Measurements from ENCODE around the gene CCDC190. TPM values are rescaled to one million over a fixed set of nuclear protein-coding genes. Genes with fewer than 3 reads are reported as not detected.
A peak's percentile ranks its signal among the peaks of the same experiment; 100 is the strongest.

The CCDC190 gene
- total and polyA plus RNA-seq, 4 donors, result 0.14 to 4.8 (median 0.20) TPM; not detected in 1

DNA sequence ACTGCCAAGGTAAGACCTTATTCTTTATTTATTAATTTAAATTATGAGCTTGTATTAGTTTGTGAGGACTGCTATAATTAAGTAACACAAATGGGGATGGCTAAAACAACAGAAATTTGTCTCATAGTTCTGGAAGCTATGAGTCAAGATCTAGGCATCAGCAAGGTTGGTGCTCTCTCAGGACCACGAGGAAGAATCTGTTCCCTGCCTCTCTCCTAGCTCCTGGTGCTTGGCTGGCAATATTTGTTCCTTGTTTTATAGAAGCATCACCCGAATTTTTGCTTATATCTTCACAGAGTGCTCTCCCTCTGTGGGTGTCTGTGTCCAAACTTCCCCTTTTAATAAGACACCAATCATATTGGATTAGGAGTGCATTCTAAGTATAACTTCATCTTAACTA lies 41.4 kb upstream of the CCDC190 start:
- WGBS (ENCODE audit: insufficient coverage), result 86% methylated on average over 1 of the region's 2 CpGs
- no peak overlapping the region for H3K27ac ChIP-seq (ENCODE audit: low read depth, low read length)

GRCh38 chr1:162901243-162901642 lies 40.3 kb upstream of the CCDC190 start:
- H3K36me3 ChIP-seq (ENCODE audit: control insufficient read depth, insufficient read depth, low read length), result no peaks in the 10 kb centered on the region
- H3K27ac ChIP-seq (ENCODE audit: low read depth, low read length), result no peak overlapping the region
- no peaks in the 10 kb centered on the region for H3K27me3 ChIP-seq (ENCODE audit: control insufficient read depth, insufficient read depth, low read length)
- no peak overlapping the region for H3K4me3 ChIP-seq (ENCODE audit: low read depth, low read length)
- H3K4me1 ChIP-seq (ENCODE audit: control insufficient read depth, insufficient read depth, low read length), result no peaks in the 10 kb centered on the region
- no peak for DNase-seq (ENCODE audit: low read depth in 4 of 6, low spot score in 6 of 6)
- WGBS (ENCODE audit: insufficient coverage), result no CpG with 5 or more reads among the region's 1 CpG
- no peaks in the 10 kb centered on the region for H3K9me3 ChIP-seq (ENCODE audit: control insufficient read depth, insufficient read depth, low read length)

More for the DNA sequence above, 41.4 kb upstream of the CCDC190 start:
- DNase-seq (ENCODE audit: low read depth in 4 of 6, low spot score in 6 of 6), result no peak
- H3K27me3 ChIP-seq (ENCODE audit: control insufficient read depth, insufficient read depth, low read length), result no peaks in the 10 kb centered on the region
- no peak overlapping the region for H3K4me3 ChIP-seq (ENCODE audit: low read depth, low read length)
- no peaks in the 10 kb centered on the region for H3K4me1 ChIP-seq (ENCODE audit: control insufficient read depth, insufficient read depth, low read length)
- no peaks in the 10 kb centered on the region for H3K9me3 ChIP-seq (ENCODE audit: control insufficient read depth, insufficient read depth, low read length)
- no peaks in the 10 kb centered on the region for H3K36me3 ChIP-seq (ENCODE audit: control insufficient read depth, insufficient read depth, low read length)

DNA sequence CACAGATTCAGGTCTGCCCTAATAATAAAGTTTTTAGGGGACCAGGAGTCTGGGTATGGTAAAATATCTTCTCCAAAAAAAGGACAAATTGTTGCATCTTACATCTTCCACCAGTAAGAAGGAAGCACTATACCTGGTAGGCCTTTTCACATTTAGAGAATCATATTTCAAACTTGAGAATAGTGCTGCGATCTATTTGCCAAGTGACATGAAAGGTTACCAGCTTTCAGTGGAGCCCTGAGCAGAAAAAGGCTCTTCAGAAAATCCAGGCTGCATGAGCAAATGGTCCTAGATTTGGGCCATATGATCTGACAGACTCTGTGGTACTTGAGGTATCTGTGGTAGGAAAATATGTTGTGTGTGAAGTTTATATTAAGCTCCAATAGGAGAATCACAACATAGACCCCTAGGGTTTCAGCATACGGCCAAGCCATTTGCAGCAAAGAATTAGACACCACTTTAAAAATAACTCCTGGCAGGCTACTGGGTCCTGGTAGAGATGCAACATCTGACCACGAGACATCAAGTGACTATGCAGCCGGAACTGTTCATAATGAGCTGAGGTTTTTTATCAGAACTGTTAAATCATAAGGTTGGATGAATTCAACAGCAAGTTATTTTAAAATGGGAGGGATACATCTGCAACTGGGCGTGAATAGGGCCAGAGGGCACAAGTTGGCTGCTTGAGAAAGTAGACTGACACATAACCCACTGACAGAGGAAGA lies 38.6 kb upstream of the CCDC190 start:
- no peak for DNase-seq (ENCODE audit: low read depth in 4 of 6, low spot score in 6 of 6)
- Histone ChIP-seq H3K27ac (ENCODE audit: low read depth, low read length) (no peak overlapping the region), H3K4me3 (ENCODE audit: low read depth, low read length) (no peak overlapping the region), H3K9me3 (ENCODE audit: control insufficient read depth, insufficient read depth, low read length) (no peaks in the 10 kb centered on the region), H3K27me3 (ENCODE audit: control insufficient read depth, insufficient read depth, low read length) (no peaks in the 10 kb centered on the region), H3K4me1 (ENCODE audit: control insufficient read depth, insufficient read depth, low read length) (no peaks in the 10 kb centered on the region), H3K36me3 (ENCODE audit: control insufficient read depth, insufficient read depth, low read length) (no peaks in the 10 kb centered on the region)
- 88% methylated on average over 4 of the region's 5 CpGs for WGBS (ENCODE audit: insufficient coverage)

DNA sequence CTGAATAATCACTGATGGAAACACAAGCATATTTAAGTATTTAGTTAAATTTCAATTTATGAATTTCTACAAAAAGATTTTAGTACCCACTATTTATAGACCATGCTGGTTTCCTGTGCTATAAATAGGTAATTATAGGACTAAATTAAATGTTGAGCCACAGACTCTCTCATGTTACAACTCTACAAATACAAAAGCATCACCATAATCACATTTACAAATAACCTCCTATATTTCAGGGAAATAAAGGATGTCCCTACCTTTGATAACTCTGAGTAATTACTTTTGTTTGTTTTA lies 32.6 kb upstream of the CCDC190 start:
- H3K4me1 ChIP-seq (ENCODE audit: control insufficient read depth, insufficient read depth, low read length), result no peaks in the 10 kb centered on the region
- no peaks in the 10 kb centered on the region for H3K9me3 ChIP-seq (ENCODE audit: control insufficient read depth, insufficient read depth, low read length)
- no peaks in the 10 kb centered on the region for H3K27me3 ChIP-seq (ENCODE audit: control insufficient read depth, insufficient read depth, low read length)
- H3K27ac ChIP-seq (ENCODE audit: low read depth, low read length), result no peak overlapping the region
- no peak for DNase-seq (ENCODE audit: low read depth in 4 of 6, low spot score in 6 of 6)
- H3K4me3 ChIP-seq (ENCODE audit: low read depth, low read length), result no peak overlapping the region
- H3K36me3 ChIP-seq (ENCODE audit: control insufficient read depth, insufficient read depth, low read length), result no peaks in the 10 kb centered on the region

- Histone ChIP-seq H3K27me3 (ENCODE audit: control insufficient read depth, insufficient read depth, low read length) (no peaks in the 10 kb centered on the region), H3K4me3 (ENCODE audit: low read depth, low read length) (no peak overlapping the region), H3K4me1 (ENCODE audit: control insufficient read depth, insufficient read depth, low read length) (no peaks in the 10 kb centered on the region), H3K27ac (ENCODE audit: low read depth, low read length) (no peak overlapping the region), H3K9me3 (ENCODE audit: control insufficient read depth, insufficient read depth, low read length) (no peaks in the 10 kb centered on the region), H3K36me3 (ENCODE audit: control insufficient read depth, insufficient read depth, low read length) (no peaks in the 10 kb centered on the region)
- no peak for DNase-seq (ENCODE audit: low read depth in 4 of 6, low spot score in 6 of 6)
- no CpG with 5 or more reads among the region's 5 CpGs for WGBS (ENCODE audit: insufficient coverage)
These were observed 32.1 kb upstream of the CCDC190 start for GRCh38 chr1:162892906-162893611.

DNA sequence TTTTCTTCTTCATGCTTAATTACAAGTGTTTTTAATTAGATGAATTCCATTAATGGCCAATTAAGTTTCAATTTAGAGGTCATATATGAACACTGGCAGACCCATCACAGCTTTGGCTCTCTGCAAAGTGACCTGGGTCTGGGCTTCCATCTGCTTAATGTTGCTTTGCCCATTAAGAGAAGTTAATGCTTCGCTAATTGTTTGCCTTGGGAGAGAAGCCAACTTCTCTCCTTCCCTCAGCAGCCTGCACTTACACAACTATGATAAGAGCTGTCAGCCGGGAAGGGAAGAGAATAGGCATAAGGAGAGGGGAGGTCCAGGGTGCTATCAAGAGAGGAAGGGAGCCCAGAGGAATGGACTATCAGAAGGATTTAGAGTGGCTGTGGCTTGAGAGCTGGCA lies 29.0 kb upstream of the CCDC190 start:
- Histone ChIP-seq H3K36me3 (ENCODE audit: control insufficient read depth, insufficient read depth, low read length) (no peaks in the 10 kb centered on the region), H3K9me3 (ENCODE audit: control insufficient read depth, insufficient read depth, low read length) (no peaks in the 10 kb centered on the region), H3K4me1 (ENCODE audit: control insufficient read depth, insufficient read depth, low read length) (no peaks in the 10 kb centered on the region), H3K4me3 (ENCODE audit: low read depth, low read length) (no peak overlapping the region), H3K27me3 (ENCODE audit: control insufficient read depth, insufficient read depth, low read length) (no peaks in the 10 kb centered on the region), H3K27ac (ENCODE audit: low read depth, low read length) (no peak overlapping the region)
- no CpG with 5 or more reads among the region's 2 CpGs for WGBS (ENCODE audit: insufficient coverage)
- DNase-seq (ENCODE audit: low read depth in 4 of 6, low spot score in 6 of 6), result peak in 2 of 6 donors; percentile 15 to 80

GRCh38 chr1:162886705-162887104 lies 25.7 kb upstream of the CCDC190 start:
- H3K27ac ChIP-seq (ENCODE audit: low read depth, low read length), result no peak overlapping the region
- H3K36me3 ChIP-seq (ENCODE audit: control insufficient read depth, insufficient read depth, low read length), result no peaks in the 10 kb centered on the region
- no peaks in the 10 kb centered on the region for H3K27me3 ChIP-seq (ENCODE audit: control insufficient read depth, insufficient read depth, low read length)
- no CpG with 5 or more reads among the region's 2 CpGs for WGBS (ENCODE audit: insufficient coverage)
- no peaks in the 10 kb centered on the region for H3K9me3 ChIP-seq (ENCODE audit: control insufficient read depth, insufficient read depth, low read length)
- H3K4me3 ChIP-seq (ENCODE audit: low read depth, low read length), result no peak overlapping the region
- DNase-seq (ENCODE audit: low read depth in 4 of 6, low spot score in 6 of 6), result no peak
- no peaks in the 10 kb centered on the region for H3K4me1 ChIP-seq (ENCODE audit: control insufficient read depth, insufficient read depth, low read length)

GRCh38 chr1:162885265-162885664 lies 24.3 kb upstream of the CCDC190 start:
- H3K4me1 ChIP-seq (ENCODE audit: control insufficient read depth, insufficient read depth, low read length), result no peaks in the 10 kb centered on the region
- no peaks in the 10 kb centered on the region for H3K36me3 ChIP-seq (ENCODE audit: control insufficient read depth, insufficient read depth, low read length)
- H3K4me3 ChIP-seq (ENCODE audit: low read depth, low read length), result no peak overlapping the region
- no peak for DNase-seq (ENCODE audit: low read depth in 4 of 6, low spot score in 6 of 6)
- no peaks in the 10 kb centered on the region for H3K9me3 ChIP-seq (ENCODE audit: control insufficient read depth, insufficient read depth, low read length)
- no peaks in the 10 kb centered on the region for H3K27me3 ChIP-seq (ENCODE audit: control insufficient read depth, insufficient read depth, low read length)
- H3K27ac ChIP-seq (ENCODE audit: low read depth, low read length), result no peak overlapping the region
- WGBS (ENCODE audit: insufficient coverage), result 60% methylated on average over 1 of the region's 3 CpGs

DNA sequence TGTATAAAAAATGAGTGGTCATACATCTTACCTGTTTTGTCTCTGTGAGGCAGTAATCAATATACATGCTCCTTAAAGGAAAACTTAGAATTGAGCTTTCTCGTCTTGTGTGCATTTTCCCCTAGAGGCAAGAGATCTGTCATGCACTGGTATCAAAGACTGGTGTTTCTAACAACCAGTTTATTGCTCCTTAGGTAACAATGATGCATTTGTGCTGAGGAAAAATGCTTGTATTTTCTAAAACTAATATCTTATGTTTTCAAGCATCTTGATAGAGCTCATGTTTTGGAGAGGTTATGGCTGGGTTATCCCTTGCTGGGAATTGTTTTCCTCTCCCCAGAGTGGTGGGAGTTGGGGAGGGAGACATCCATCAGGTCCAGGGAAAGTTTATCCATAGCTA lies 23.9 kb upstream of the CCDC190 start:
- H3K27me3 ChIP-seq (ENCODE audit: control insufficient read depth, insufficient read depth, low read length), result no peaks in the 10 kb centered on the region
- H3K4me1 ChIP-seq (ENCODE audit: control insufficient read depth, insufficient read depth, low read length), result no peaks in the 10 kb centered on the region
- WGBS (ENCODE audit: insufficient coverage), result no CpG with 5 or more reads among the region's 1 CpG
- no peaks in the 10 kb centered on the region for H3K9me3 ChIP-seq (ENCODE audit: control insufficient read depth, insufficient read depth, low read length)
- no peak overlapping the region for H3K27ac ChIP-seq (ENCODE audit: low read depth, low read length)
- DNase-seq (ENCODE audit: low read depth in 4 of 6, low spot score in 6 of 6), result peak in 1 of 6 donors; percentile 51
- H3K36me3 ChIP-seq (ENCODE audit: control insufficient read depth, insufficient read depth, low read length), result no peaks in the 10 kb centered on the region
- no peak overlapping the region for H3K4me3 ChIP-seq (ENCODE audit: low read depth, low read length)

- no peaks in the 10 kb centered on the region for H3K9me3 ChIP-seq (ENCODE audit: control insufficient read depth, insufficient read depth, low read length)
- H3K27ac ChIP-seq (ENCODE audit: low read depth, low read length), result no peak overlapping the region
- H3K27me3 ChIP-seq (ENCODE audit: control insufficient read depth, insufficient read depth, low read length), result no peaks in the 10 kb centered on the region
- H3K36me3 ChIP-seq (ENCODE audit: control insufficient read depth, insufficient read depth, low read length), result no peaks in the 10 kb centered on the region
- H3K4me3 ChIP-seq (ENCODE audit: low read depth, low read length), result no peak overlapping the region
- DNase-seq (ENCODE audit: low read depth in 4 of 6, low spot score in 6 of 6), result peak in 2 of 6 donors; percentile 17 to 65
- H3K4me1 ChIP-seq (ENCODE audit: control insufficient read depth, insufficient read depth, low read length), result no peaks in the 10 kb centered on the region
- 68% methylated on average over 4 of the region's 5 CpGs for WGBS (ENCODE audit: insufficient coverage)
These were observed 21.3 kb upstream of the CCDC190 start for GRCh38 chr1:162882248-162882674.

Data from spinal cord (tissue), 10 donors.